Measurements from ENCODE around the gene RNF180. TPM values are rescaled to one million over a fixed set of nuclear protein-coding genes. Genes with fewer than 3 reads are reported as not detected.

RNF180 gene
- polyA plus RNA-seq, 1 experiment, result 1.0 TPM

GRCh38 chr5:64163135-64163534 lies 2.5 kb upstream of the RNF180 start:
- Histone ChIP-seq H3K27me3 (ENCODE audit: control insufficient read depth, insufficient read depth, low read length) (peaks cover 3% of the 10 kb centered on the region), H3K4me3 (ENCODE audit: low read depth, low read length) (no peak overlapping the region), H3K36me3 (ENCODE audit: control insufficient read depth, insufficient read depth, low read length) (no peaks in the 10 kb centered on the region)
- DNase-seq (ENCODE audit: low read depth), result no peak
- TF ChIP-seq CTCF (IDR thresholded peaks at IDR 0.05; ENCODE audit: insufficient read depth, low read depth, low read length), result no peak
- ChIA-PET CTCF (interaction anchor here (3.1 kb wide), 1 partner anchor 15 kb away, joined by 14 read pairs; no protein-coding TSS in a partner anchor), POLR2A (no interaction called here)

GRCh38 chr5:64163746-64164145 lies 1.9 kb upstream of the RNF180 start:
- no peak for DNase-seq (ENCODE audit: low read depth)
- Histone ChIP-seq H3K4me3 (ENCODE audit: low read depth, low read length) (no peak overlapping the region), H3K27me3 (ENCODE audit: control insufficient read depth, insufficient read depth, low read length) (peaks cover 3% of the 10 kb centered on the region), H3K36me3 (ENCODE audit: control insufficient read depth, insufficient read depth, low read length) (no peaks in the 10 kb centered on the region)
- POLR2A ChIA-PET, result no interaction called here
- CTCF ChIA-PET, result interaction anchor here (3.1 kb wide), 1 partner anchor 15 kb away, joined by 14 read pairs; no protein-coding TSS in a partner anchor
- no peak for TF ChIP-seq CTCF (IDR thresholded peaks at IDR 0.05; ENCODE audit: insufficient read depth, low read depth, low read length)

- no peaks in the 10 kb centered on the region for H3K36me3 ChIP-seq (ENCODE audit: control insufficient read depth, insufficient read depth, low read length)
- H3K4me3 ChIP-seq (ENCODE audit: low read depth, low read length), result no peak overlapping the region
- H3K27me3 ChIP-seq (ENCODE audit: control insufficient read depth, insufficient read depth, low read length), result peaks cover 3% of the 10 kb centered on the region
- no peak for TF ChIP-seq CTCF (IDR thresholded peaks at IDR 0.05; ENCODE audit: insufficient read depth, low read depth, low read length)
- ChIA-PET POLR2A (no interaction called here), CTCF (interaction anchor here (3.1 kb wide), 1 partner anchor 16 kb away, joined by 14 read pairs; no protein-coding TSS in a partner anchor)
- DNase-seq (ENCODE audit: low read depth), result no peak
These were observed 1.5 kb upstream of the RNF180 start for GRCh38 chr5:64164166-64164565.

- CTCF ChIA-PET, result interaction anchor here (3.1 kb wide), 1 partner anchor 17 kb away, joined by 14 read pairs; no protein-coding TSS in a partner anchor
- Histone ChIP-seq H3K27me3 (ENCODE audit: control insufficient read depth, insufficient read depth, low read length) (peaks cover 3% of the 10 kb centered on the region), H3K4me3 (ENCODE audit: low read depth, low read length) (peak overlapping the region; percentile 75), H3K36me3 (ENCODE audit: control insufficient read depth, insufficient read depth, low read length) (no peaks in the 10 kb centered on the region)
- POLR2A ChIA-PET, result no interaction called here
- no peak for DNase-seq (ENCODE audit: low read depth)
- TF ChIP-seq CTCF (IDR thresholded peaks at IDR 0.05; ENCODE audit: insufficient read depth, low read depth, low read length), result no peak
These were observed 513 bp upstream of the RNF180 start for GRCh38 chr5:64165160-64165499.

GRCh38 chr5:64166201-64166959 lies 737 bp downstream of the RNF180 start:
- POLR2A ChIA-PET, result no interaction called here
- no peak for DNase-seq (ENCODE audit: low read depth)
- TF ChIP-seq CTCF (IDR thresholded peaks at IDR 0.05; ENCODE audit: insufficient read depth, low read depth, low read length), result no peak
- CTCF ChIA-PET, result interaction anchor here (0.8 to 3.1 kb wide), 3 partner anchors 15 to 19 kb away, joined by 3 to 14 read pairs (median 3); no protein-coding TSS in a partner anchor
- peaks cover 3% of the 10 kb centered on the region for H3K27me3 ChIP-seq (ENCODE audit: control insufficient read depth, insufficient read depth, low read length)
- H3K4me3 ChIP-seq (ENCODE audit: low read depth, low read length), result peak overlapping the region; percentile 75
- H3K36me3 ChIP-seq (ENCODE audit: control insufficient read depth, insufficient read depth, low read length), result no peaks in the 10 kb centered on the region
